ENCODE data around the gene ESYT2. TPM values are rescaled to one million over a fixed set of nuclear protein-coding genes. Genes with fewer than 3 reads are reported as not detected.

Gene ESYT2
- total and polyA plus RNA-seq, 9 of the 15 experiments (the other 6 are each of a cell fraction or from before 2014, with no cell fraction given): 5.8 to 86.9 (median 64.7) TPM

DNA sequence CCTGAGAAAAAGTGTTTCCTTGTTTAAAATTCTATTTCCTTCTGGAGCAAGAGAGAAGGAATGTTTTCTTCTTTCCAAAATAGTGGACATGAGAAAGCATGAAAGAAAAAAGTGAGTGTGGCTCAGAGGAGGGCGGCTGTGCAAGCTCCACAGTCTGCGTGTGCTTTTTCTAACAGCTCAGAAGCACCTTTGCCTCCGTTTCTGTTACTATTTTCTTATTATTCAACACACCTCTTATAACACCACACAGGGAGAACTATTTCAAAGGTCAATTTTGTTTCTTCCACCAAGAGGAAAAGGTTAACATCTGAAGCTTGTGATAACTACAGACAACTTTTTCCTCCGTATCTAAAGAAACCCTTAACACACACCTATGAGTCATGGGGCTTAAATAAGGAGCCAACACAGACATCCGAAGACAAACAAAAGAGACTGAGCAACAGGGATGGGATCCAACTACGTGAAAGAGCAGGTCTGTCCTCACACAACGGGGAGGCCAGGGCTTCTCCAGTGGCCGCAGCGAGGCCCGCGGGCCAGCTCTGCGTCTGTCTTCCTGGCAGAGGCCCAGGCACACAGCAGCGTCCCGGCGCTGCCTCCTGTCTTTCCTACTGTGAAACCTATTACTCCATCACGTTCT, 88.5 kb downstream of the ESYT2 start (continued):
- TF ChIP-seq, protein P1, sequence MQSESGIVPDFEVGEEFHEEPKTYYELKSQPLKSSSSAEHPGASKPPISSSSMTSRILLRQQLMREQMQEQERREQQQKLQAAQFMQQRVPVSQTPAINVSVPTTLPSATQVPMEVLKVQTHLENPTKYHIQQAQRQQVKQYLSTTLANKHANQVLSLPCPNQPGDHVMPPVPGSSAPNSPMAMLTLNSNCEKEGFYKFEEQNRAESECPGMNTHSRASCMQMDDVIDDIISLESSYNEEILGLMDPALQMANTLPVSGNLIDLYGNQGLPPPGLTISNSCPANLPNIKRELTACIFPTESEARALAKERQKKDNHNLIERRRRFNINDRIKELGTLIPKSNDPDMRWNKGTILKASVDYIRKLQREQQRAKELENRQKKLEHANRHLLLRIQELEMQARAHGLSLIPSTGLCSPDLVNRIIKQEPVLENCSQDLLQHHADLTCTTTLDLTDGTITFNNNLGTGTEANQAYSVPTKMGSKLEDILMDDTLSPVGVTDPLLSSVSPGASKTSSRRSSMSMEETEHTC (IDR thresholded peaks at IDR 0.05): no peak
- TF ChIP-seq TARDBP (IDR thresholded peaks at IDR 0.05): no peak
- TF ChIP-seq NCOA2 (IDR thresholded peaks at IDR 0.05; ENCODE audit: partially characterized antibody in 2 of 2): no peak
- no peak for TF ChIP-seq BRF1 (IDR thresholded peaks at IDR 0.05; ENCODE audit: borderline replicate concordance, extremely low read depth, insufficient read length)
- 0 out of 2 replicates have a peak, but pooled peaks have one; percentile 30 for TF ChIP-seq ZNF175 (CRISPR knock-in tag; IDR thresholded peaks at IDR 0.05; ENCODE audit: low read depth)
- TF ChIP-seq, protein P2, sequence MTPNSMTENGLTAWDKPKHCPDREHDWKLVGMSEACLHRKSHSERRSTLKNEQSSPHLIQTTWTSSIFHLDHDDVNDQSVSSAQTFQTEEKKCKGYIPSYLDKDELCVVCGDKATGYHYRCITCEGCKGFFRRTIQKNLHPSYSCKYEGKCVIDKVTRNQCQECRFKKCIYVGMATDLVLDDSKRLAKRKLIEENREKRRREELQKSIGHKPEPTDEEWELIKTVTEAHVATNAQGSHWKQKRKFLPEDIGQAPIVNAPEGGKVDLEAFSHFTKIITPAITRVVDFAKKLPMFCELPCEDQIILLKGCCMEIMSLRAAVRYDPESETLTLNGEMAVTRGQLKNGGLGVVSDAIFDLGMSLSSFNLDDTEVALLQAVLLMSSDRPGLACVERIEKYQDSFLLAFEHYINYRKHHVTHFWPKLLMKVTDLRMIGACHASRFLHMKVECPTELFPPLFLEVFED (CRISPR knock-in tag; conservative IDR thresholded peaks at IDR 0.05): no peak
- TF ChIP-seq, protein P3, sequence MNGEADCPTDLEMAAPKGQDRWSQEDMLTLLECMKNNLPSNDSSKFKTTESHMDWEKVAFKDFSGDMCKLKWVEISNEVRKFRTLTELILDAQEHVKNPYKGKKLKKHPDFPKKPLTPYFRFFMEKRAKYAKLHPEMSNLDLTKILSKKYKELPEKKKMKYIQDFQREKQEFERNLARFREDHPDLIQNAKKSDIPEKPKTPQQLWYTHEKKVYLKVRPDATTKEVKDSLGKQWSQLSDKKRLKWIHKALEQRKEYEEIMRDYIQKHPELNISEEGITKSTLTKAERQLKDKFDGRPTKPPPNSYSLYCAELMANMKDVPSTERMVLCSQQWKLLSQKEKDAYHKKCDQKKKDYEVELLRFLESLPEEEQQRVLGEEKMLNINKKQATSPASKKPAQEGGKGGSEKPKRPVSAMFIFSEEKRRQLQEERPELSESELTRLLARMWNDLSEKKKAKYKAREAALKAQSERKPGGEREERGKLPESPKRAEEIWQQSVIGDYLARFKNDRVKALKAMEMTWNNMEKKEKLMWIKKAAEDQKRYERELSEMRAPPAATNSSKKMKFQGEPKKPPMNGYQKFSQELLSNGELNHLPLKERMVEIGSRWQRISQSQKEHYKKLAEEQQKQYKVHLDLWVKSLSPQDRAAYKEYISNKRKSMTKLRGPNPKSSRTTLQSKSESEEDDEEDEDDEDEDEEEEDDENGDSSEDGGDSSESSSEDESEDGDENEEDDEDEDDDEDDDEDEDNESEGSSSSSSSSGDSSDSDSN (IDR thresholded peaks at IDR 0.05; ENCODE audit: borderline replicate concordance in 1 of 2, low read depth in 2 of 2, low read length in 2 of 2): peak in 1 of 2 experiments; percentile 78; a peak in 1 of 4 replicates
- TF ChIP-seq FOXA1 (IDR thresholded peaks at IDR 0.05; ENCODE audit: borderline replicate concordance): no peak
- peak; percentile 96 for TF ChIP-seq SMARCA4 (IDR thresholded peaks at IDR 0.05)
- TF ChIP-seq TEAD1 (CRISPR knock-in tag; IDR thresholded peaks at IDR 0.05): 0 out of 4 replicates have a peak, but pooled peaks of 1 of the 2 experiments have one; percentile 38
- TF ChIP-seq POLR2A (conservative IDR thresholded peaks at IDR 0.05): no peak
- peak in 1 of 2 experiments; percentile 72; a peak in 2 of 4 replicates for TF ChIP-seq HDAC1 (IDR thresholded peaks at IDR 0.05)
- peak; percentile 62; the same call in 1 of the 2 replicates for TF ChIP-seq NBN (IDR thresholded peaks at IDR 0.05; ENCODE audit: low read depth)
- TF ChIP-seq BDP1 (IDR thresholded peaks at IDR 0.05; ENCODE audit: insufficient read depth, insufficient read length): no peak
- peak; percentile 48 for TF ChIP-seq CCNT2 (IDR thresholded peaks at IDR 0.05; ENCODE audit: borderline replicate concordance, extremely low read depth, insufficient read length, low read depth, low read length)
- TF ChIP-seq RBM34 (IDR thresholded peaks at IDR 0.05; ENCODE audit: borderline replicate concordance, insufficient read depth, low read length): no peak
- peak; percentile 89 for TF ChIP-seq JUN (IDR thresholded peaks at IDR 0.05; ENCODE audit: borderline replicate concordance, low read depth, low read length)
- peak; percentile 40; the same call in 1 of the 2 replicates for TF ChIP-seq JUN (CRISPR knock-in tag; IDR thresholded peaks at IDR 0.05; ENCODE audit: borderline replicate concordance)
- no peak for TF ChIP-seq SAFB (IDR thresholded peaks at IDR 0.05; ENCODE audit: borderline replicate concordance, low read depth, low read length)
- no peak for TF ChIP-seq TFAM (CRISPR knock-in tag; conservative IDR thresholded peaks at IDR 0.05)
- no peak for TF ChIP-seq SMARCB1 (IDR thresholded peaks at IDR 0.05; ENCODE audit: insufficient read length, low read depth)
- TF ChIP-seq ARNT (IDR thresholded peaks at IDR 0.05): 0 out of 4 replicates have a peak, but pooled peaks of 1 of the 2 experiments have one; percentile 24
- TF ChIP-seq STAT5A (IDR thresholded peaks at IDR 0.05; ENCODE audit: borderline replicate concordance, low read length): peak; percentile 81
- no peak for TF ChIP-seq CEBPG (CRISPR knock-in tag; IDR thresholded peaks at IDR 0.05)
- TF ChIP-seq CEBPG (tag; conservative IDR thresholded peaks at IDR 0.05 in 1 of 2, IDR thresholded peaks at IDR 0.05 in 1 of 2): no peak

Measured in K562 (cell line).